Measurements from ENCODE around the gene DNMT3L. TPM values are rescaled to one million over a fixed set of nuclear protein-coding genes. Genes with fewer than 3 reads are reported as not detected.

Gene DNMT3L
- total and polyA plus RNA-seq, 7 donors = not detected

- intact Hi-C loops (cut with DNase I) = no loop called here
- Histone ChIP-seq H3K9me3 (peaks cover 0 to 3% (median 0%) of the 10 kb centered on the region in 4 donors), H3K36me3 (no peaks in the 10 kb centered on the region), H3K27me3 (peaks cover 0 to 22% (median 4%) of the 10 kb centered on the region in 3 donors), H3K4me3 (no peak overlapping the region), H3K4me1 (no peaks in the 10 kb centered on the region), H3K27ac (no peak overlapping the region)
- 65 to 72% methylated on average over 4 of the region's 4 CpGs for WGBS, 2 donors
- TF ChIP-seq POLR2A (IDR thresholded peaks at IDR 0.05) (no peak), POLR2AphosphoS5 (IDR thresholded peaks at IDR 0.05) (no peak), EP300 (IDR thresholded peaks at IDR 0.05) (no peak), CTCF (IDR thresholded peaks at IDR 0.05) (no peak)
- DNase-seq = no peak
Measured at GRCh38 chr21:44260066-44260465, 1.6 kb downstream of the DNMT3L start.

- H3K36me3 ChIP-seq = no peaks in the 10 kb centered on the region
- peaks cover 0 to 3% (median 0%) of the 10 kb centered on the region in 4 donors for H3K9me3 ChIP-seq
- intact Hi-C loops (cut with DNase I) = no loop called here
- peaks cover 0 to 22% (median 4%) of the 10 kb centered on the region in 3 donors for H3K27me3 ChIP-seq
- no peak overlapping the region for H3K27ac ChIP-seq
- 91% methylated on average over 22 of the region's 22 CpGs for whole genome bisulfite sequencing, 2 donors
- TF ChIP-seq POLR2AphosphoS5 (IDR thresholded peaks at IDR 0.05) (no peak), EP300 (IDR thresholded peaks at IDR 0.05) (no peak), POLR2A (IDR thresholded peaks at IDR 0.05) (no peak), CTCF (IDR thresholded peaks at IDR 0.05) (no peak)
- H3K4me3 ChIP-seq = no peak overlapping the region
- H3K4me1 ChIP-seq = no peaks in the 10 kb centered on the region
- DNase-seq = no peak
Measured at GRCh38 chr21:44259082-44259705, 2.5 kb downstream of the DNMT3L start.

GRCh38 chr21:44258056-44258725 lies 3.5 kb downstream of the DNMT3L start:
- peak; percentile 35 for DNase-seq
- peaks cover 0 to 18% (median 4%) of the 10 kb centered on the region in 3 donors for H3K27me3 ChIP-seq
- peaks cover 0 to 3% (median 0%) of the 10 kb centered on the region in 4 donors for H3K9me3 ChIP-seq
- no peaks in the 10 kb centered on the region for H3K36me3 ChIP-seq
- no peak overlapping the region for H3K4me3 ChIP-seq
- H3K27ac ChIP-seq = no peak overlapping the region
- intact Hi-C loops (cut with DNase I) = no loop called here
- no peaks in the 10 kb centered on the region for H3K4me1 ChIP-seq
- WGBS, 2 donors = 92% methylated on average over 34 of the region's 34 CpGs
- no peak for TF ChIP-seq POLR2AphosphoS5 (IDR thresholded peaks at IDR 0.05)
- no peak for TF ChIP-seq CTCF (IDR thresholded peaks at IDR 0.05)
- no peak for TF ChIP-seq POLR2A (IDR thresholded peaks at IDR 0.05)
- TF ChIP-seq EP300 (IDR thresholded peaks at IDR 0.05) = no peak

- no peaks in the 10 kb centered on the region for H3K36me3 ChIP-seq
- peaks cover 0 to 3% (median 0%) of the 10 kb centered on the region in 4 donors for H3K9me3 ChIP-seq
- H3K27ac ChIP-seq = no peak overlapping the region
- no peaks in the 10 kb centered on the region for H3K4me1 ChIP-seq
- H3K27me3 ChIP-seq = peaks cover 0 to 3% (median 0%) of the 10 kb centered on the region in 3 donors
- intact Hi-C loops (cut with DNase I) = no loop called here
- no peak overlapping the region for H3K4me3 ChIP-seq
- DNase-seq = peak; percentile 48
- WGBS, 2 donors = 89 to 92% methylated on average over 11 of the region's 11 CpGs
- TF ChIP-seq POLR2AphosphoS5 (IDR thresholded peaks at IDR 0.05) (no peak), CTCF (IDR thresholded peaks at IDR 0.05) (no peak), EP300 (IDR thresholded peaks at IDR 0.05) (no peak)
Measured at GRCh38 chr21:44255511-44255981, 6.2 kb downstream of the DNMT3L start.
